Measurements from ENCODE around the gene FLOT1. TPM values are rescaled to one million over a fixed set of nuclear protein-coding genes. Genes with fewer than 3 reads are reported as not detected.
"Not testable (repeated sequence)": the region's sequence is repeated elsewhere in the genome, so short reads cannot be mapped to it uniquely, and the experiment has no call there.

The FLOT1 gene
- total RNA-seq, 4 donors from 2014 or later, result 115 to 214 (median 166) TPM

DNA sequence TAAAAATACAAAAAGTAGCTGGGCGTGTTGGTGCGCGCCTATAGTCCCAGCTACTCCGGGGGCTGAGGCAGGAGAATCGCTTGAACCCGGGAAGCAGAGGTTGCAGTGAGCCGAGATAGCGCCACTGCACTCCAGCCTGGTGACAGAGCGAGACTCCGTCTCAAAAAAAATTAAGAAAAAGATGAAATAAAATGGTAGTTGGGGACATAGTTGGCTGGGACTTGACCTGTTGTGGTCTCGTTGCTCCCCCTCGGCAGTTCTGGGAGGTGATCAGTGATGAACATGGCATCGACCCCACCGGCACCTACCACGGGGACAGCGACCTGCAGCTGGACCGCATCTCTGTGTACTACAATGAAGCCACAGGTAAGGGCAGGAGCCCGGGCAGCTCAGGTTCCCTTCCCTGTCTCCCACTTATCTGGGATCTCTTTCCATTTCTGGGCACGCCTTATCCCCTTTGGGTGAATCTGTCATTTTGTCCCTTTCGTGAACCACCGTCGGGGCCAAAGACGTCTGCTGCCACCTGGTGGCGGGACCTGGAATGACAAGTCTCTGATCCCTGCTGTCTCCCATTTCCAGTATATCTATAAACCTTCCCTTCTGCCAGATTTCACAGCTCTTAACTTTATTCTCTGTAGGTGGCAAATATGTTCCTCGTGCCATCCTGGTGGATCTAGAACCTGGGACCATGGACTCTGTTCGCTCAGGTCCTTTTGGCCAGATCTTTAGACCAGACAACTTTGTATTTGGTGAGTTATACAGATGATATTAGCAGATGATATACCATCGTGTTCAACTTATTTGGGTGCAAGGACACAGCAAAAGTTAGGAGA lies 20.0 kb downstream of the FLOT1 start:
- Histone ChIP-seq H3K27ac (replicated peaks in 1 of 4) (peak overlapping the region; percentile 94 to 98 (median 97)), H3K27me3 (no peaks in the 10 kb centered on the region), H3K36me3 (peaks cover 15 to 54% (median 49%) of the 10 kb centered on the region in 4 donors), H3K4me1 (peaks cover 47 to 80% (median 65%) of the 10 kb centered on the region in 4 donors), H3K4me3 (peak overlapping the region; percentile 82 to 93 (median 86)), H3K9me3 (no peaks in the 10 kb centered on the region)
- 14% methylated on average over 27 of the region's 27 CpGs for WGBS
- peak; percentile 97 for DNase-seq (ENCODE audit: extremely low spot score)
- TF ChIP-seq CTCF (IDR thresholded peaks at IDR 0.05), result peak; percentile 98 to 99 (median 99)
- TF ChIP-seq POLR2A (IDR thresholded peaks at IDR 0.05; ENCODE audit: low read depth), result no peak
- no peak for TF ChIP-seq EP300 (IDR thresholded peaks at IDR 0.05)
- TF ChIP-seq POLR2AphosphoS5 (IDR thresholded peaks at IDR 0.05), result peak; percentile 52 to 69
- intact Hi-C loops (cut with DNase I), result loop anchor here (1.0 kb wide), 1 partner anchor 42 kb away; no protein-coding TSS in a partner anchor

DNA sequence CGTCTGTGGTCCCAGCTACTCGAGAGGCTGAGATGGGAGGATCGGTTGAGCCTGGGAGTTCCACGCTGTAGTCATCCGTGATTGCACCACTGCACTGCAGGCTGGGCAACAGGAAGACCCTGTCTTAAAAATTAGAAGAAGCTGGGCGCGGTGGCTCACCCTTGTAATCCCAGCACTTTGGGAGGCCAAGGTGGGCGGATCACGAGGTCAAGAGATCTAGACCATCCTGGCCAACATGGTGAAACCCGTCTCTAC lies 20.5 kb downstream of the FLOT1 start:
- intact Hi-C loops (cut with DNase I), result loop anchor here (1.0 kb wide), 1 partner anchor 42 kb away; no protein-coding TSS in a partner anchor
- H3K9me3 ChIP-seq; H3K27me3 ChIP-seq; DNase-seq (ENCODE audit: extremely low spot score): not testable (repeated sequence)
- Histone ChIP-seq H3K4me3 (peak overlapping the region; percentile 82 to 93 (median 86)), H3K4me1 (peaks cover 47 to 75% (median 64%) of the 10 kb centered on the region in 4 donors), H3K27ac (replicated peaks in 1 of 4) (peak overlapping the region; percentile 94 to 98 (median 97)), H3K36me3 (peaks cover 15 to 49% (median 43%) of the 10 kb centered on the region in 4 donors)
- WGBS, result 8% methylated on average over 7 of the region's 10 CpGs

DNA sequence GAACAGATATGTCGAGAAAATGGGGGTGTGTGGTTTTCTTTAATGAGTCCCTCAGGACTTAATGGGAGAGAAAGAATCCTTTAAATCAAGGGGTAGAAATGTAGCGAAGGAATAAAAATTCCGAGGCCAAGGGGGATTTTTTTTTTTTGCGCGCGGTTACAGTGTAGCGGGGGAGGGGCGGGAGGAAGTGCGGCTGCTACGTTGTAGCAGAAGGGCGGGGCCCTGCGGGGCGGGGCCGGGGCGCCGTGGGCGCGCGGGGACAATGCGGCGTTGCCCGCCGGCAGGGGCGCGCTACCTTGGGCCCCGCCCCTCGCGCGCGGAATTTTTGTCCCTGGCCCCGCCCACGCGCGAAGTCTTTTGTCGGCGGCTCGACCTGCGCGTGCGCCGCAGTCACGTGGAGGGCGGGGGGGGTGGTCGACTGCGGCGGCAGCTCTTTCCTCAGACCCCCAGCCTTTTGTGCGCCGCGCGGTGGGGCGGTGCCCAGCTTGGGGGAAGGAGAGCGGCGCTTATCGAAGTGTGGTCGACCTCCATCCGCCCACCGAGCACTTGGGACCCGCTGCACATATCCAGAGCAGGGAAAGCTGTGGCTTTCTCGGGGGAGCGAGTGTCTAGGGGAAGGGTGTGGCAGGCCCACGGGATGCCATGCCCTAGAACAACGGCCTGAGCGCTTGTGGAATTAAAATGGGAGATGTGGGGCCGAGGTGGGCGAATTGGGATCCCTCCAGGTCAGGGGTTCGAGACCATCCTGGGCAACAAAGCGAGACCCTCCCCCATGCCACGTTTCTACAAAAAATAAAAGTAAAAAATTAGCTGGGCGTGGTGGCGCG lies 21.1 kb downstream of the FLOT1 start:
- peaks cover 50 to 77% (median 68%) of the 10 kb centered on the region in 4 donors for H3K4me1 ChIP-seq
- TF ChIP-seq POLR2AphosphoS5 (IDR thresholded peaks at IDR 0.05), result peak; percentile 73 to 85
- TF ChIP-seq EP300 (IDR thresholded peaks at IDR 0.05), result no peak
- TF ChIP-seq POLR2A (IDR thresholded peaks at IDR 0.05; ENCODE audit: low read depth), result no peak
- TF ChIP-seq CTCF (IDR thresholded peaks at IDR 0.05), result peak; percentile 33 to 66 (median 39)
- 1% methylated on average over 45 of the region's 71 CpGs for WGBS
- DNase-seq (ENCODE audit: extremely low spot score), result peak; percentile 97
- peak overlapping the region; percentile 82 to 93 (median 86) for H3K4me3 ChIP-seq
- H3K9me3 ChIP-seq, result no peaks in the 10 kb centered on the region
- peak overlapping the region; percentile 94 to 98 (median 97) for H3K27ac ChIP-seq (replicated peaks in 1 of 4)
- H3K27me3 ChIP-seq, result no peaks in the 10 kb centered on the region
- H3K36me3 ChIP-seq, result peaks cover 15 to 44% (median 39%) of the 10 kb centered on the region in 4 donors
- intact Hi-C loops (cut with DNase I), result loop anchor here (1.0 to 2.0 kb wide), 2 partner anchors 41 to 105 kb away; partner anchors contain the start of genes MRPS18B and PPP1R10

- DNase-seq (ENCODE audit: extremely low spot score), result no peak
- H3K9me3 ChIP-seq, result no peaks in the 10 kb centered on the region
- peaks cover 15 to 39% (median 34%) of the 10 kb centered on the region in 4 donors for H3K36me3 ChIP-seq
- peaks cover 53 to 77% (median 70%) of the 10 kb centered on the region in 4 donors for H3K4me1 ChIP-seq
- peak overlapping the region; percentile 82 to 93 (median 86) for H3K4me3 ChIP-seq
- no peaks in the 10 kb centered on the region for H3K27me3 ChIP-seq
- peak overlapping the region; percentile 94 to 98 (median 97) for H3K27ac ChIP-seq (replicated peaks in 1 of 4)
- intact Hi-C loops (cut with DNase I), result loop anchor here (2.0 kb wide), 1 partner anchor 104 kb away; the partner anchor contains the start of genes MRPS18B and PPP1R10
- TF ChIP-seq EP300 (IDR thresholded peaks at IDR 0.05), result no peak
- TF ChIP-seq POLR2AphosphoS5 (IDR thresholded peaks at IDR 0.05), result peak in 1 of 2 donors; percentile 66
- TF ChIP-seq CTCF (IDR thresholded peaks at IDR 0.05), result no peak
- TF ChIP-seq POLR2A (IDR thresholded peaks at IDR 0.05; ENCODE audit: low read depth), result no peak
- WGBS, result under 1% methylated on average over 27 of the region's 29 CpGs
Measured at GRCh38 chr6:30720738-30721197, 21.7 kb downstream of the FLOT1 start.

All from esophagus muscularis mucosa (tissue), 4 donors.